CD4-positive, alpha-beta T cell treated with Interleukin-4 for 1 hour (primary cell): ENCODE data around the gene NID2.

ENCODE experiments used
- DNase-seq, 2 donors: peaks; one replicate each; pipeline ENCODE4 v3.0.0-alpha.2; 2020 to 2022

Gene NID2, protein sequence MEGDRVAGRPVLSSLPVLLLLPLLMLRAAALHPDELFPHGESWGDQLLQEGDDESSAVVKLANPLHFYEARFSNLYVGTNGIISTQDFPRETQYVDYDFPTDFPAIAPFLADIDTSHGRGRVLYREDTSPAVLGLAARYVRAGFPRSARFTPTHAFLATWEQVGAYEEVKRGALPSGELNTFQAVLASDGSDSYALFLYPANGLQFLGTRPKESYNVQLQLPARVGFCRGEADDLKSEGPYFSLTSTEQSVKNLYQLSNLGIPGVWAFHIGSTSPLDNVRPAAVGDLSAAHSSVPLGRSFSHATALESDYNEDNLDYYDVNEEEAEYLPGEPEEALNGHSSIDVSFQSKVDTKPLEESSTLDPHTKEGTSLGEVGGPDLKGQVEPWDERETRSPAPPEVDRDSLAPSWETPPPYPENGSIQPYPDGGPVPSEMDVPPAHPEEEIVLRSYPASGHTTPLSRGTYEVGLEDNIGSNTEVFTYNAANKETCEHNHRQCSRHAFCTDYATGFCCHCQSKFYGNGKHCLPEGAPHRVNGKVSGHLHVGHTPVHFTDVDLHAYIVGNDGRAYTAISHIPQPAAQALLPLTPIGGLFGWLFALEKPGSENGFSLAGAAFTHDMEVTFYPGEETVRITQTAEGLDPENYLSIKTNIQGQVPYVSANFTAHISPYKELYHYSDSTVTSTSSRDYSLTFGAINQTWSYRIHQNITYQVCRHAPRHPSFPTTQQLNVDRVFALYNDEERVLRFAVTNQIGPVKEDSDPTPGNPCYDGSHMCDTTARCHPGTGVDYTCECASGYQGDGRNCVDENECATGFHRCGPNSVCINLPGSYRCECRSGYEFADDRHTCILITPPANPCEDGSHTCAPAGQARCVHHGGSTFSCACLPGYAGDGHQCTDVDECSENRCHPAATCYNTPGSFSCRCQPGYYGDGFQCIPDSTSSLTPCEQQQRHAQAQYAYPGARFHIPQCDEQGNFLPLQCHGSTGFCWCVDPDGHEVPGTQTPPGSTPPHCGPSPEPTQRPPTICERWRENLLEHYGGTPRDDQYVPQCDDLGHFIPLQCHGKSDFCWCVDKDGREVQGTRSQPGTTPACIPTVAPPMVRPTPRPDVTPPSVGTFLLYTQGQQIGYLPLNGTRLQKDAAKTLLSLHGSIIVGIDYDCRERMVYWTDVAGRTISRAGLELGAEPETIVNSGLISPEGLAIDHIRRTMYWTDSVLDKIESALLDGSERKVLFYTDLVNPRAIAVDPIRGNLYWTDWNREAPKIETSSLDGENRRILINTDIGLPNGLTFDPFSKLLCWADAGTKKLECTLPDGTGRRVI (N-terminal part only)

DNA sequence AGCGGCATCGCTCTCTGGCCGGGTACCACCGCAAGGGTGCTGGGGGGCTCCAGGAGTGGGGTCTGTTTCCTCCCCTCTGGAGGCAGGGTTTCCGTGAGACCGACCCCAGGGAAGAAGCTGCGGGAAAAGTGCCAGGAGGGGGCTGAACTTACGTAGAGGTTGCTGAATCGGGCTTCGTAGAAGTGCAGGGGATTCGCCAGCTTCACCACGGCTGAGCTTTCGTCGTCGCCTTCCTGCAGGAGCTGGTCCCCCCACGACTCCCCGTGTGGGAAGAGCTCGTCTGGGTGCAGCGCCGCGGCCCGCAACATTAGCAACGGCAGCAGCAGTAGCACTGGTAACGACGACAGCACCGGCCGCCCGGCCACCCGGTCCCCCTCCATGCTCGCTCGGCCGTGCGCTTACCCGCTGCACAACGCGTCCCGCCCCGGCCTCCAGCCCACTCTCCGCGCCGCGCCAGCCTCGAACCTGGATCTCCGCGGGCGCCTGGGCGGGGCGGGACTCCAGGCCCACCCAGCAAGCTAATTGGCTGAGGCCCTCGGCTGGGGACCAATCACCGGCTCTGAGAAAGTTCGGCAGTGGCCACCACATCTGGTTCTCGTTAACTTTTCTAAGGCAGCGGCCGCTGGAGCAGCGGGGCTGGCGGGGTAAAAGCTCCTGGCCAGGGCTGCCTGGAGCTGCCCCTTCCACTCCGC is at the start of gene NID2:
Gene NID2 (minus strand): TSS at position 445 of the 692 bp plus-strand sequence. CDS start 65 bp downstream, at position 380.
- peak; percentile 44 to 65 for DNase-seq

DNA sequence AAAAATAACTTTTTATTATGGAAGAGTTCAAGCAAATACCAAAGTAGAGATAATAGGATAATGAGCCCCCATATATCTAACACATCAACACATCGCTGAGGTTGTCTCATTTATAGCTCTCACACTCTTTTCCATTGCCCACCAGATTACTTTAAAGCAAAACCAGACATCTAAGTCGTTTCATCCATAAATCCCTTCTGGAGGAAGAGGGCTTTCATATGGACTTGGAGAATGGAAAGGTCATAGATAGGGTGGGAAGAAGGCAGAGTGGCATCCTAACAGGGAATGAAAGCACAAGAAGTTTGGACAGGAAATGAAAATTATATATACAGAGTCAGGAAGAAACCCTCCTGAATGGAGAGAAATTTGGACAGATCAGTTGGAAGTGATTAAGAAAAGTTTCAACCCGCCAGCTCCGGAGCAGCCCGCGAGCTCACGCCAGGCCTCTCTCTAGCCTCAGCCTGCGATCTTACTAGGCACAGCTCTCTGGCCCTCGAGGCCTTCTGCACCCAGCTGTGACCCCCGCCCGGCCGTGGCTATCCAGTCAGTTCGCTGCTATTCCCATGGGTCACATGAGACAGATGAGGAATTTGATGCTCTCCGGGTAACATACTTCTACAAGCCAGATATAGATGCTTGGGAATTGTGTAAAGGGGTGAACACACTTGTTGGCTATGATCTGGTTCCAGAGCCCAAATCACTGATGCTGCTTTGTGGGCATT is 48.4 kb upstream of the NID2 start:
- DNase-seq = no peak

DNA sequence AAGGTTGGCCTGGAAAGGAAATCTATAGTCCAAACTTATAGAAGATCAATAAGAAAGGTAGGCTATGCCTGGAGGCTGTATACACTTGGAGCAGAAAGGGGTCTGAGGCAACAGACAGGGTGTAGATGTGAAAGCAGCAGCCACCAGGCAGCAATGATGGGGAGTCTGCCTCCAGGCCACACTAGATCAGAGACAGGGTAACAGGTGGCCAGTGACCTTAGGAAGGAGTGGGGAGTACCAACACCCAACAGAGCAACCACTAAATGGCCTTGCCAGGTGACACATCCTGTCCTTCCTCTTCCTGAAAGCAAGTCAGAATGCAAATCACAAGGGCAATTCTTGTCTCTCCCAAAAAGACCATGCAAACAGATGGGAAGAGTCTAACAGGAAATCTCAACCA is 46.4 kb upstream of the NID2 start:
- DNase-seq = no peak

DNA sequence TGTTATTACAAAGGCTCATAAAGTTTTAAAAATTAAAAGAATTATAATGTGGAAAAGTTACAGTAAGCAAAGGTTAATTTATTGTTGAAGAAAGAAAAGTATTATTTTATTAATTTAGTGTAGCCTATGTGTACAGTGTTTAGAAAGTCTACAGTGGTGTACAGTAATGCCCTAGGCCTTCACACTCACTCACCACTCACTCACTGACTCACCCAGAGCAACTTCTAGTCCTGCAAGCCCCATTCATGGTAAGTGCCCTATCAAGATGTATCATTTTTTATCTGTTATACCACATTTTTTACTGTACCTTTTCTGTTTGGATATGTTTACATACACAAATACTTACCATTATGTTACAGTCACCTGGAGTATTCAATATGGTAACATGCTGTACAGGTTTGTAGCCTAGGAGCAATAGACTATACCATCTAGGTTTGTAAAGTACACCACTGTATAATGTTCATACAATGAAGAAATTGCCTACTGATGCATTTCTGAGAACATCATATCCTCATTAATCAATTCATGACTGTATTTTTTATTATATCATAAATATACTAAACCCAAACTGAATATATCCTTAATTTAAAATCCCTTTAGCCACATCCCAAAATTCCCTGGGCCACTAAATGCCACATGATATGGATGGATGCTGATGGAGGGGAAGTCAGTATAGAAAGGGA is 43.6 kb upstream of the NID2 start:
- no peak for DNase-seq

DNA sequence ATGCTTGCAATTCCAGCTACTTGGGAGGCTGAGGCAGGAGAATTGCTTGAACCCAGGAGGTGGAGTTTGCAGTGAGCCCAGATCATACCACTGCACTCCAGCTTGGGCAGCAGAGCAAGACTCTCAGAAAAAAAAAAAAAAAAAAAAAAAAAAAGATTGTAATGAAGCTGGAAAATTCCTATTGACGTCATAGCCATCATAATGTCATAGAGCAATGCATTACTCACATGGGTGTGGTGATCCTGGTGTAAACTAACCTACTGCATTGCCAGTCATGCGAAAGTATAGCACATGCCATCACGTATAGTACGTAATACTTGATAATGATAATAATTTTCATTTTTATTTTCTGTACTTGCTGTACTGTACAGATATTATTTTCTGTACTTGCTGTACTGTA is 42.7 kb upstream of the NID2 start:
- DNase-seq = no peak

DNA sequence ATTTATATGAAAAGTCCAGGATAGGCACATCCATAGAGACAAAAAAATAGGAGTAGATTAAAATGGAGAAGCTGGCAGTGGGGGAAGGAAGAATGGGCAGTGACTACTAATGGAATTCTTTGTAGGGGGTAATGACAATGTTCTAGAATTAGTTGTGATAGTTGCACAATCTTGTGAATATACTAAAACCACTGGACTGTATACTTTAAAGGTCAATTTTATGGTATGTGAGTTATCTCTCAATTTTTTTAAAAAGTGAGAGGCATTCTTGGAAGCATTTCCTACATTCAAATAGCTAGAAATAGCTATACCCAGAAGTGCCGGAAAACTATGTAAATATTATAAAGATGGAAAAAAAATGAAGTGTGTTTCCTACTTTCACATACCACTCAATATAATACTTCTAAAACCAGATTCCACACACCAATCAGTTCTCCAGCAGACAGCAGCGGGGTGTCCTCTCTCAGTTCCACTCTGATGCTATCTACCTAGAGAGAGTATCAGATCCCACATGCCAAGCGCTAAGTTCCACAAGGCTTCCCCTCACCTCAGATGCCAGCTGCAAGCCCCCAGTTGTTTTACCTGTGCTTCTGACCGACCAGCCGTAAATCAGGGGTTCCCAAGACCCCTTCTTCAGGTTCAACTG is 41.7 kb upstream of the NID2 start:
- DNase-seq = no peak

DNA sequence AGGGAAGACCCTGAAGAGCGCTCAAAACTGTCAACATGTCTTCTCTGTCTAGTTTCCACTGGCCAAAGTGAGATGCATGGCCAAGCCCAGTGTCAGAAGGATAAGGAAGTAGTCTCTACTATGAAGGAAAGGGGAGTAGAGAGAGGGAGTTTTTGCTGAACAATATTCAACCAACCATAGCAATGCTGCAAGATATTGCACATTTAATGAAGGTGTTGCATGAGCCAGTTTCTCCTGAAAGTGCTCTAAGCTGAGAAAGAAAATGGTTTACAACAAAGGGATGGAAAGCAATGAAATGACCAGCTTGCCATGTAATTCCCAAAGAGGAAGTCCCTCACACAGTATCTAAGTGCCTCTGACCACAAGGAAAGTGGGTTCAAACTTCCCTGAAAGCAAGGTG is 40.0 kb upstream of the NID2 start:
- no peak for DNase-seq

DNA sequence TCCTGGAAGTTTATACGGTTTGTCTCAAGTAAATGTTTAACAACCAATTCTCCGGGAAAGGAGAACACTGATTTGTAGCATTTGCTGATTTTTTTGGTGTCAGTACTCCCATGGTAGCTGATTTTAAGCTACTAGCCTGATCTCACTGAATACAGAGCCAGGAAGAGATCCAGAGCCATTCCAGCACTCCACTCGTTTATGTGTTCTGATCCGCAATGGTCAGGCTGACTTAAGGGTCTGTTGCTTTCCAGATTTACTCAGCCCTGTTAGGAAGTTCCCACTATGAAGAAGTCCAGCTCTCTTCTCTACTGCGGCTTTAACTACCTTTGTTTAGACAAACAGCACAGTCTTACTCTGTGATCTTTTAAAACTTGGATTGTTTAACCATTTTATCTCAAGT is 38.0 kb upstream of the NID2 start:
- no peak for DNase-seq

DNA sequence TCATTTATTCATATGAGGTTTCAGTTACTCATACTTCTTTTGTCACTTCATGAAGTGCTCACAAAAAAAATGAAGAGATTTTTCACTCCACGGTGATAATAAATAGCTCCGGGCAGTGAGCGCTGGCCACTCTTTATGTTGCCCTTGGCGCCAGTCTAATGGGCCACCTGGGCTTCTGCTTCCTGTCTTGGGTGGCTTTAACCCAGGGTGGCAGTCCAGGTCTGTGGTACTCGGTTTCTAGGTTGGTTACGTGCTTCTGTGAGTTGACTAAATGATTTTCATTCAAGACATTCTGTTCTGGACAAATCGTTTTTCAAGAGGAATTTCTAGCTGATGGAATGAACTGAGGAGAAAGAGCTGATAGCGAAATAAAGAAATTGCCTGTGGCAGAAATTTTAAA is 34.6 kb upstream of the NID2 start:
- no peak for DNase-seq

DNA sequence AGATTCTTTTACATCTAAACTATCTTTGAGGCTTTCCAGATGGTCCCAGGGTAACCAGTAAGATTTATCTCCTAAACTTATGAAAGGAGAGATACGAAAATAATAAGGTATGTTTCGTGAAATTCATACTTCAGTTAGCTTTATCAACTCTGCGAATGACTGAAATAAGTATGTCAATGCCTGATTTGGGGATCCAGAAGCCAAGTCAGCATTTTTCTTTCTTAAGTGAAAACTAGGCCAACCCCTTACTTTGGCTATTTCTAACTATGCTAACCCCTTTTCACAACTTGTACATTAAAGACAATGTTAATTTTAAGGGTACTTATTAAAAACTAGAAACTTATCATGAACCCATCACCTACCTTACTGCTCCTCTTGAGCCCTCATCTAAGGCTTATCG is 26.9 kb upstream of the NID2 start:
- DNase-seq = no peak

DNA sequence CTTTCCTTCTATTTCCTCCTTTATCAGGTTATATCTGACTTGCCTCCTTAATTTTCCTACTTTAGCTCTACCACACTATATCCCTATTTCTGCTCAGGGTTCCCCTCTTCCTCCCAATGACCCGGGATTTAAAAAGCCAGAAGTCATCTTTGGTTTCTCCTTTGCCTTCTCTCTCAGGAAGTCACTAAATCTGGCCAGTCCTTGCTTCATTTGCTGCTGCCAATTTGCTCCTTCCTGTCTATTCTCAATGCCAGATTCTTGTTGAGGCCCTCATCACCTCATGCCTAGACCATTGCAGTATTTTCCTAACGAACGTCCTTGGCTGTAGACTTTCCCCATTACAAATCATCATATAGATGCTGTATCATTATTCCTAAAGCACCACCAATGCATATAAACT is 26.5 kb upstream of the NID2 start:
- DNase-seq = no peak

DNA sequence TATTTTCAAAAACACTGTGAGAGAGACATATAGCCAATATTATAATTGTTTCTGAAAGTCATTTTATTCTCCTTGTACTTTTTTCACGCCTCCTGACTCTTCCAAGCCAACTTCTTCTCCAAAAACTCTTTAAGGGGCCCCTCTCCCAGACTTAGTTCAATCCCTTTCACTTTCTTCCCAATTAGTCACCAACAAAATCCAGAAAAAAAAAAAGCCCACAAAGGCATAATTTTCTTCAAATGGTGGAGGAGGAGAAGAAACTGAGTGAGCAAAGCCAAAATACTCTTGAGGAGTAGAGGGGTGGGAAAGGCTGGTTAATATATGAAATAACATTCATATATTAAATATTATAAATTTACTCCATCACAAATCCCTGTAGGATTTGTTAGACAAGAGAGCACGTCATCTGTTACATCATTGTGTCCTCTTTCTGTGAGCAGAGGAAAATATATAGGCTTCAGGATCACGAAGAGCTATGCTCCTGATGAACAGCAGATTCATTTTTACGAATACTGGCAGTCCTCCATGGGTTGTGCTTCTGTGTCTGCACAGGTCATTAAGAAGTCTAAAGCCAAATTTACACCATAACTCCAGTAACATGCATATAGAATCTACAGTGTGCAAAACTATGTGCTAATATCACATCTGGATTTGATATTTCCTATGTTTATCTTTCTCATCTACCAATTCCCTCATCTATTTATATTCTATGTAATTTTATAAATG is 25.9 kb upstream of the NID2 start:
- no peak for DNase-seq

DNA sequence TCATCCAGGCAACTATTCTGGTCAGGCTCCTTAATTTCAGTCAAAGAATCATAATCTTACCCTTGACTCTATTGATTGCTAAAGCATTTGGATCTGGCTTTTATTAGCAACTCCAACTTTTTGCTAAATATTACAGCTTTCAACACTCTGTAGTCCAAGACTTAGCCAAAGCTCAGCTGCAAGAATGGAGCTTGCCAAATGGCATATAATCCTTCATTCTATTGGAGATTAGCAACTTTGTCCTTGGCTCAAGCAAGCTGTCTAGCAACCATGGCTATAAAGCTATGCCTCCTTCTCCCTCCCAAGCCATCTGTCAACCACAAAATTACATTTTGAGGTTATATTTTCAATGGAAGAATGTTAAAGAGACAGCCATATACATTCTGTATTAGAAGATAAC is 23.1 kb upstream of the NID2 start:
- DNase-seq = no peak

DNA sequence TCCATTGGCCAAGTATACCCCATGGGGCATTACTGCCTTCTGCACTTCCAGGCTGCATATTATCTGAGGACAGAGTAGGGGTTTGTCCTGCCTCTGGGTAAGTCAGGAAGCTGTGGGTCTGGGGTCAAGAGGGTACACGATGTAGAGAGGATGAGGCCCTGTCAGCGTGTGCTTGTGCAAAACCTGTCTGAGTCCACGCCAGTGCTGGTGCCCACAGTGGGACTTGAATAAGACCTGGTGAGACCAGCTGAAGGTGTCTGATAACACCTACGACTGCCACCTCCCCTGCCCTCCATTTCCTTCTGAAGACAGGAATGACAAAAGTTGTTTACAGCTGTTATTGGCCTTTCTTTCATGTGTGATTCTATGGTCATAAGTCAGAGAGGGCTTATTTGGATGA is 22.1 kb upstream of the NID2 start:
- no peak for DNase-seq

DNA sequence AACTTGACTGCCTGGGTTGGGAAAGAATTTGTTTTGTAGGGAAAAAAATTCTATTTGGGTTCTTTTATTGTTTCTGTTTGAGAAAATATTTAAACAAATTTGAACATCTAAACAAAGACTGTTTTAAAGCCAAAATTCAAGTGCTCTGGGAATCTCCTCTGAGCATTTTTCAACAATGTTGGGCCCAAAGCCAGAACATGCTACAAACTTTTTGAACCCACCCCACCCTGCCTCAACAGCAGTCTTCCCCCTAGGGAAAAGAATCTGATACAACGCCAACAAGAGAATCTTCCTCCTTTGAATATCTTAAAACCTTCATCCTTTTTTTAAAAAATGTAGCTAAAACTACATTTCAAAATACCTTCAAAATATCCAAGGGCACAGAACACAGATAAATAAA is 20.4 kb upstream of the NID2 start:
- no peak for DNase-seq

DNA sequence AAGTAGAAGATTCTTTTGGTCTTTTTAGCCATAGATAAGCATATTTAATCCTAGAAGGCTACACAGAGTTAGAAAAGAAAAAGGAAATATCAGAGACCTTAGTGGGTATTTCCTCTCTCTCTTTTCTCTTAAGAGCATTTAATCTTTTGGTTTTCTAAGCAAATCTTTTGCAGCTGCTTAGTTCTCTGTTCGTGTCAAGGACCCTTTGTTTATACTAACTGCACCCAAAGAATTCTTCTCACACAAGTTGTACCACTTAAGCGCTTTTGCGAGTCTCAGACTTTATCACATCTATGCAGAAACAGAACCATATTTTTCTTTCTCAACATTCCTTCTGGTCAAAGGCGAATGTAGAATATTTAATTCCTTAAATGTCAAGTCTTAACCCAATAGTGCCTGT is 17.9 kb upstream of the NID2 start:
- no peak for DNase-seq

DNA sequence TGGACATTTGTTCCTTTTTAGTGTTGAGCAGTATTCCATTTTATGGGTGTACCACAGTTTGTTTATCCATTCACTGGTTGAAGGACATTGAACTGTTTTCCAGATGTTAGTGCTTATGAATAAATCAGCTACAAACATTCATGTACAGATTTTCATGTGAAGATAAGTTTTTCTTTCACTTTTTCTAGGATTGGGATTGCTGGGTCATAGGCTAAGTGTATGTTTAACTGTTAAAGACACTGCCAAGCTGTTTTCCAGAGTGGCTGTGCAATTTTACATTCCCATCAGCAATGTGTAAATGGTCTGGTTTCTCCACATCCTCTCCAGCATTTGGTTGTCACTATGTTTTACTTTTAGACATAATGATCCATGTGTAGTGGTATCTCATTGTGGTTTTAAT is 14.0 kb upstream of the NID2 start:
- no peak for DNase-seq

DNA sequence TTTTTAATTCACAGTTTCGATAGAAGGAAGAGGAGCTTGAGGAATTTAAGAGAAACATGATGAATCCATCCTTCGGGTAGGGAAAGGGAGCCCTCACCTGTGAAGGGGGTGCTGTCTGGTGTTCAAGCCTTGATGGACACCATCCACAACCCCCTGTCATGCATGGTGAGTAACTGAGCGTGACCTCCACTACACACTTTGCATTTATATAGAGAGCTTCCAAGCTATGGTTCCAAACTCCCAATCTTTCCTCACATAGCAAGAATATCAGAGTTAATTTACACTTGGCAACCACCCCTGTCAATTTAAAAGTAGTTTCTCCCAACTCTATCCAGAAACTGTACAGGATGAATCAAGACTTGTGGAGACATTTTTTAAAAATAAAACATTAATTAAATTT is 13.1 kb upstream of the NID2 start:
- no peak for DNase-seq

DNA sequence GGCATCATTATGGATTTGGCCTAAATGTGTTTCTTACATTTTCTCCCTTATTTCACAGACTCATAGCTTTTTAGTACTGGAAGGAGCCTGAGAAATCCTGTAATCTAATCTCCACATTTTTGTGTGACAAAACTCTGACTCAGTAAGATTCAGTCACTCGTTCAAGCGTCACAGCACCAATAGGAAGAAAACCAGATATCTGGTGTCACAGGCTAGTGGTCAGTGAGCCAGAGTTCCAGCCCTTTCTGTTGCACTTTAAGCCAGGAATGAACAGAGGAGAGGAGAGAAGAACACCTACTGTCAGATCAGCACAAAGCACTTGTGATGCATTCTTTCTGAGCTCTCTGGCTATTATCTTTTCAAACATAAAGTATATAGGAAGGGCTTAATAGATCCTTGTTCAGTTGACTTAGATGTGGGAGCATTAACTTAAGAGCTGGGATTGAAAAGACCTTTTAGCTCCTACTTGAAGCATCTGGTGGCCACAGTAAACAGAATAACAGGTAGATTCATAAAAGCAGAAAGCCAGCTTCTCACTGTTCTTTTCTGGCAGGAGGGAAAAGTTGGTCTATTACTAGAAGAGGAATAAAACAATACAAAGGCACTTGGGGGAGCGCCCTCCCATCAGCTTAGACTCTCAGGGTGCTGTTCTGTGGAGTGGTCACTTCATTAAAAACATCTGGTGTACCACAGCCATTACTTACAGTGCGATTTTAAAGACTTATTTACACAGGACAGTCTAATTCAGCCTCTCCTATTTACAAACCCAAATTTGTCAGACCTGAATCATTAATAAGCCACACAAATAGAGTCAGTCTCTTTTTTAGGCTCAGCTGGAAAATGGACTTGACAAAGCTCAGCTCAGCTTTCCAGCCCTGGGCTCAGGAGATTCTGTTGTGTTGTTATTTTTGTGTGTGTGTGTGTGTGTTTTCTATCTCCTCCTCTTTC is 12.2 kb upstream of the NID2 start:
- no peak for DNase-seq
